Measurements from ENCODE around the gene P2RY2.

DNA sequence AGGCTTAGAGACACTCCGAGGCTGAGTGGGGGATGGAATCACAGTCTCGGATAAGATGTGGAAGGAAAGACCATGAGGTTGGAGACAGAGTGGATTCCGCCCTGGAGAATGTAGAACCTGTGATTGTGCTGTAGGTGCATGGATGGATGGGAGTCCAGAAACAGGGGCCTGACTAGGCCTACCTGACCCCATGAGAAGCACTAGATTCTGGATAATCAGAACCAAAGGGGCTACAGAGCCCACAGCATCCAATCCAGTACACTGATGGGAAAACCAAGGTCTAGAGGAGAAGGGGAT, 43.6 kb upstream of the P2RY2 start:
- TF ChIP-seq CTCF (IDR thresholded peaks at IDR 0.05; ENCODE audit: insufficient read depth, low read depth, low read length) (no peak), EZH2 (IDR thresholded peaks at IDR 0.05; ENCODE audit: insufficient read depth, low read length) (no peak)

All from astrocyte (in vitro differentiated cells and primary cell).